H9 (cell line): ENCODE data around the gene FCAMR. TPM values are rescaled to one million over a fixed set of nuclear protein-coding genes. Genes with fewer than 3 reads are reported as not detected.

Experiments used
- DNase-seq: peaks from one replicate; pipeline ENCODE4 v3.0.0-alpha.2; 2017
- H2AFZ ChIP-seq: one replicate; pipeline ENCODE4 v1.6.1; 2013; ENCODE audit warnings: mild to moderate bottlenecking, low read length, control low read depth, moderate library complexity
- H2AK5ac ChIP-seq: 2 replicates; pipeline ENCODE4 v1.6.1; 2013; ENCODE audit warnings: low read length, control low read depth, mixed read lengths; ENCODE audit not compliant: insufficient read length
- H2BK120ac ChIP-seq: one replicate; pipeline ENCODE4 v1.6.1; 2013; ENCODE audit warnings: low read depth, mild to moderate bottlenecking, low read length, control low read depth, inconsistent platforms; ENCODE audit not compliant: poor library complexity, severe bottlenecking
- H2BK12ac ChIP-seq: 2 replicates; pipeline ENCODE4 v1.6.1; 2013; ENCODE audit warnings: low read length, control low read depth, mixed read lengths, low read depth; ENCODE audit not compliant: insufficient read length
- H2BK15ac ChIP-seq: 2 replicates; pipeline ENCODE4 v1.6.1; 2013; ENCODE audit warnings: low read depth, low read length, control low read depth
- H2BK20ac ChIP-seq: one replicate; pipeline ENCODE4 v1.6.1; 2013; ENCODE audit warnings: low read depth, mild to moderate bottlenecking, low read length, control low read depth, inconsistent platforms; ENCODE audit not compliant: poor library complexity, severe bottlenecking
- H2BK5ac ChIP-seq: 2 replicates; pipeline ENCODE4 v1.6.1; 2013; ENCODE audit warnings: low read length, control low read depth, mixed read lengths; ENCODE audit not compliant: insufficient read length
- H3K14ac ChIP-seq: 2 replicates; pipeline ENCODE4 v1.6.1; 2013; ENCODE audit warnings: low read length, control low read depth; ENCODE audit not compliant: insufficient read depth
- H3K18ac ChIP-seq: 2 replicates; pipeline ENCODE4 v1.6.1; 2013; ENCODE audit warnings: low read depth, mild to moderate bottlenecking, mixed read lengths, low read length, control low read depth; ENCODE audit not compliant: insufficient read length
- H3K23ac ChIP-seq: 2 replicates; pipeline ENCODE4 v1.6.1; 2013; ENCODE audit warnings: low read length, control low read depth, mixed read lengths, low read depth; ENCODE audit not compliant: insufficient read length
- H3K23me2 ChIP-seq: 2 replicates; pipeline ENCODE4 v1.6.1; 2013; ENCODE audit warnings: low read depth, mild to moderate bottlenecking, mixed read lengths, low read length, control low read depth; ENCODE audit not compliant: insufficient read length, poor library complexity, severe bottlenecking
- H3K27ac ChIP-seq: 2 replicates; pipeline ENCODE4 v1.5.1; 2013; ENCODE audit warnings: low read length, control low read depth, mixed read lengths, low read depth; ENCODE audit not compliant: insufficient read length
- H3K27me3 ChIP-seq: 2 replicates; pipeline ENCODE4 v1.6.1; 2013; ENCODE audit warnings: low read length, control low read depth, inconsistent platforms; ENCODE audit not compliant: insufficient read depth
- H3K4ac ChIP-seq: 2 replicates; pipeline ENCODE4 v1.6.1; 2013; ENCODE audit warnings: low read depth, mild to moderate bottlenecking, control low read depth, inconsistent platforms, low read length, moderate library complexity
- H3K4me1 ChIP-seq: 2 replicates; pipeline ENCODE4 v1.6.1; 2013; ENCODE audit warnings: low read length, control low read depth, inconsistent platforms; ENCODE audit not compliant: insufficient read depth
- H3K4me2 ChIP-seq: 2 replicates; pipeline ENCODE4 v1.6.1; 2013; ENCODE audit warnings: low read length, control low read depth, mixed read lengths; ENCODE audit not compliant: insufficient read length, insufficient read depth
- H3K56ac ChIP-seq: 2 replicates; pipeline ENCODE4 v1.6.1; 2013; ENCODE audit warnings: low read depth, mild to moderate bottlenecking, mixed read lengths, low read length, control low read depth; ENCODE audit not compliant: insufficient read length
- H3K79me1 ChIP-seq: 2 replicates; pipeline ENCODE4 v1.6.1; 2013; ENCODE audit warnings: low read depth, mild to moderate bottlenecking, moderate library complexity, low read length, control low read depth, inconsistent platforms; ENCODE audit not compliant: insufficient read depth, poor library complexity, severe bottlenecking
- H3K79me2 ChIP-seq: 2 replicates; pipeline ENCODE4 v1.6.1; 2013; ENCODE audit warnings: low read length, control low read depth, inconsistent platforms; ENCODE audit not compliant: insufficient read depth
- H3K9ac ChIP-seq: 2 replicates; pipeline ENCODE4 v1.6.1; 2013; ENCODE audit warnings: low read length, control low read depth, mixed read lengths; ENCODE audit not compliant: insufficient read length; ENCODE audit errors: extremely low read depth
- H3K9me3 ChIP-seq: one replicate; pipeline ENCODE4 v1.6.1; 2013; ENCODE audit warnings: low read depth, low read length, inconsistent platforms; ENCODE audit not compliant: control insufficient read depth
- H3T11ph ChIP-seq: one replicate; pipeline ENCODE4 v1.6.1; 2013; ENCODE audit warnings: mild to moderate bottlenecking, low read length, control low read depth, inconsistent platforms
- H4K20me1 ChIP-seq: one replicate; pipeline ENCODE4 v1.6.1; 2013; ENCODE audit not compliant: control insufficient read depth, insufficient read length, insufficient read depth
- H4K5ac ChIP-seq: 2 replicates; pipeline ENCODE4 v1.6.1; 2013; ENCODE audit warnings: low read depth, mild to moderate bottlenecking, mixed read lengths, low read length, control low read depth; ENCODE audit not compliant: insufficient read length
- H4K8ac ChIP-seq: replicated peaks from 2 replicates; pipeline ENCODE4 v1.6.1; 2013; ENCODE audit warnings: low read length, control low read depth, mixed read lengths, low read depth; ENCODE audit not compliant: insufficient read length
- H4K91ac ChIP-seq: 2 replicates; pipeline ENCODE4 v1.6.1; 2013; ENCODE audit warnings: low read depth, mild to moderate bottlenecking, moderate library complexity, mixed read lengths, low read length, control low read depth; ENCODE audit not compliant: insufficient read length
- H3K27ac Mint-ChIP-seq, 3 experiments: 2 replicates in 2 of 3; 3 replicates in 1 of 3; pipeline ENCODE4 v1.8.0; 2020 to 2021; ENCODE audit warnings: mixed read lengths in 3 of 3, mild to moderate bottlenecking in 1 of 3, moderate library complexity in 1 of 3
- H3K27me3 Mint-ChIP-seq: 2 replicates; pipeline ENCODE4 v1.8.0; 2021; ENCODE audit warnings: low read depth, mild to moderate bottlenecking, moderate library complexity, mixed read lengths
- H3K36me3 Mint-ChIP-seq, 3 experiments: 2 replicates in 2 of 3; 3 replicates in 1 of 3; pipeline ENCODE4 v1.8.0; 2020 to 2021; ENCODE audit warnings: low read depth in 3 of 3, mixed read lengths in 3 of 3; ENCODE audit not compliant: insufficient read depth in 1 of 3
- H3K4me1 Mint-ChIP-seq, 2 experiments: 2 replicates each; pipeline ENCODE4 v1.8.0; 2020; ENCODE audit warnings: mixed read lengths in 2 of 2
- H3K4me3 Mint-ChIP-seq, 2 experiments: 2 replicates in 1 of 2; 3 replicates in 1 of 2; pipeline ENCODE4 v1.8.0; 2020 to 2021; ENCODE audit warnings: mild to moderate bottlenecking in 2 of 2, mixed read lengths in 2 of 2, moderate library complexity in 1 of 2
- H3K9me3 Mint-ChIP-seq, 2 experiments: 2 replicates in 1 of 2; 3 replicates in 1 of 2; pipeline ENCODE4 v1.8.0; 2020; ENCODE audit warnings: mild to moderate bottlenecking in 2 of 2, mixed read lengths in 2 of 2, moderate library complexity in 1 of 2
- CTCF ChIP-seq: fragments of 200-600 bp; sonication (generic); conservative IDR thresholded peaks from 3 replicates; pipeline ENCODE4 v1.8.0; 2021; ENCODE audit warnings: antibody characterized with exemption, mild to moderate bottlenecking
- whole genome bisulfite sequencing: extraction: QIAGEN DNeasy Blood & Tissue Kit; methylation state at CpG from one replicate; pipeline ENCODE4 v1.1.7; 2013; ENCODE audit warnings: missing lambda C conversion rate, low lambda C conversion rate, mixed read lengths; ENCODE audit not compliant: insufficient read length; ENCODE audit errors: extremely low coverage; 5-methylcytosine and 5-hydroxymethylcytosine counted together
- total RNA-seq: library from RNA; stranded (reverse); gene quantifications from 2 replicates; pipeline ENCODE4 v1.2.1, GENCODE V29; 2021

The FCAMR gene
- total RNA-seq, 1 experiment from 2014 or later, result not detected

DNA sequence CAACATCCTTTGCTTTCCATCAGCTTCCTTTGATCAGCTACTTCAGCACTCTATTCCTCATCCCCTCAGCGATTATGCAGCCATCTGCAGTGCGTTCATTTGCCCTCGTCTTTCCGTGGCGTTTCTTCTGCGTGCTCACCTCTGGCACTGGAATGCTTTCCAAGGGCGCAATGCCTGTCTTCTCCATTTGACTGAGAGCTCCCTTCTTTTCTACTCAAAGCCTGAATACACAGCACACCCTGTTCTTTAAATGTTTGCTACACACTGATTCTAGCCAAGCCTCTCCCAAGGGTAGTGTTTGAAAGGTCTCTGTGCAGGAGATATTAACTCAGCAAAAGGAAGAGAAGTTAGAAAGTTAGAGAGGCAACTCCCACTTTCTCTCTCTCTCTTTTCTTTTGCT lies 39.7 kb upstream of the FCAMR start:
- Histone ChIP-seq H2AFZ (no peak overlapping the region), H3K27ac (no peak overlapping the region), H3K79me2 (no peaks in the 10 kb centered on the region), H3K23ac (no peak overlapping the region), H3K18ac (no peak overlapping the region), H2BK20ac (no peak overlapping the region), H3K4me1 (no peaks in the 10 kb centered on the region), H2BK15ac (no peak overlapping the region), H3K4ac (no peak overlapping the region), H3K23me2 (no peaks in the 10 kb centered on the region), H3T11ph (no peak overlapping the region), H2BK5ac (no peak overlapping the region), H3K9ac (no peak overlapping the region), H3K14ac (no peak overlapping the region), H3K9me3 (no peaks in the 10 kb centered on the region), H2AK5ac (no peak overlapping the region), H3K56ac (no peak overlapping the region), H4K91ac (no peak overlapping the region), H4K20me1 (no peaks in the 10 kb centered on the region), H3K79me1 (no peaks in the 10 kb centered on the region), H3K4me2 (no peak overlapping the region), H4K5ac (no peak overlapping the region), H4K8ac (no peak overlapping the region), H3K27me3 (no peaks in the 10 kb centered on the region), H2BK12ac (no peak overlapping the region), H2BK120ac (no peak overlapping the region)
- TF ChIP-seq CTCF, result no peak
- Mint-ChIP-seq H3K27ac (no peak overlapping the region), H3K27me3 (peaks cover 25% of the 10 kb centered on the region), H3K4me3 (no peak overlapping the region; a peak in 1 of 5 replicates), H3K36me3 (no peaks in the 10 kb centered on the region), H3K9me3 (no peaks in the 10 kb centered on the region), H3K4me1 (peaks cover 6 to 11% of the 10 kb centered on the region in 2 experiments)
- no CpG with 5 or more reads among the region's 7 CpGs for WGBS
- no peak for DNase-seq
